HL-60 (cell line): ENCODE data around the gene KLHL33.

ENCODE experiments used
- DNase-seq, 2 experiments: peaks; one replicate each; pipeline ENCODE4 v3.0.0-alpha.2; 2010 to 2020; ENCODE audit warnings: low read depth in 1 of 2, low spot score in 1 of 2
- H3K27ac ChIP-seq: fragments of 250-450 bp; sonication (Bioruptor Pico); replicated peaks from 2 replicates; pipeline ENCODE4 v1.5.1; 2020; ENCODE audit warnings: mild to moderate bottlenecking, moderate library complexity
- H3K27me3 ChIP-seq: fragments of 250-450 bp; sonication (Bioruptor Pico); 2 replicates; pipeline ENCODE4 v1.5.1; 2021; ENCODE audit warnings: mild to moderate bottlenecking, moderate library complexity; ENCODE audit not compliant: insufficient read depth, poor library complexity, severe bottlenecking
- H3K4me3 ChIP-seq: replicated peaks from 2 replicates; pipeline ENCODE4 v1.5.1; 2011; ENCODE audit warnings: mild to moderate bottlenecking, control low read depth, low read length; ENCODE audit not compliant: insufficient read depth
- GABPA ChIP-seq: IDR thresholded peaks from 2 replicates; pipeline ENCODE4 v1.6.1; 2012; ENCODE audit warnings: low read depth
- POLR2AphosphoS5 ChIP-seq: IDR thresholded peaks from 2 replicates; pipeline ENCODE4 v1.6.1; 2012; ENCODE audit warnings: low read depth
- SPI1 ChIP-seq: IDR thresholded peaks from 2 replicates; pipeline ENCODE4 v1.6.1; 2012; ENCODE audit warnings: low read depth, mild to moderate bottlenecking, borderline replicate concordance
- TF ChIP-seq, protein P1 (sequence below): IDR thresholded peaks from one replicate; pipeline ENCODE4 v1.5.1; 2011; ENCODE audit warnings: low read length, control low read depth, inconsistent platforms; ENCODE audit not compliant: insufficient read depth
- TF ChIP-seq, protein P2 (sequence below): IDR thresholded peaks from 2 replicates; pipeline ENCODE4 v1.6.1; 2012; ENCODE audit warnings: low read depth; ENCODE audit not compliant: insufficient replicate concordance

Gene KLHL33

DNA sequence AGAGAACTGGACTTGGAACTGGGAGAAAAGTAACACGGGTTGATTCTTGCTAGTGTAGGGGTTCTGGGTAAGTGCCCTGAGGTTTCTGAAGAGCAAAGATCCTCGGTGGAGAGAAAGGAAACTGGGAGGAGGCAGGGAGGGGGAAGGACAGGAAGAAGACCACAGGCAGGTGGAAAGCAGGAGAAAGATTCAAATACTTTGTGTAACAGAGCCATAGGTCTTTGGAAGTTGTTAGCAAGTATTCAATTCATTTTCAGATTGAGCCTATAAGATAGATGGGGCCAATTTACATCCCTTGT, 34.6 kb upstream of the KLHL33 start:
- peak in 1 of 2 experiments; percentile 25 for DNase-seq
- no peaks in the 10 kb centered on the region for H3K27me3 ChIP-seq
- peak overlapping the region; percentile 98 for H3K27ac ChIP-seq
- peak overlapping the region; percentile 97 for H3K4me3 ChIP-seq
- TF ChIP-seq, protein P1, sequence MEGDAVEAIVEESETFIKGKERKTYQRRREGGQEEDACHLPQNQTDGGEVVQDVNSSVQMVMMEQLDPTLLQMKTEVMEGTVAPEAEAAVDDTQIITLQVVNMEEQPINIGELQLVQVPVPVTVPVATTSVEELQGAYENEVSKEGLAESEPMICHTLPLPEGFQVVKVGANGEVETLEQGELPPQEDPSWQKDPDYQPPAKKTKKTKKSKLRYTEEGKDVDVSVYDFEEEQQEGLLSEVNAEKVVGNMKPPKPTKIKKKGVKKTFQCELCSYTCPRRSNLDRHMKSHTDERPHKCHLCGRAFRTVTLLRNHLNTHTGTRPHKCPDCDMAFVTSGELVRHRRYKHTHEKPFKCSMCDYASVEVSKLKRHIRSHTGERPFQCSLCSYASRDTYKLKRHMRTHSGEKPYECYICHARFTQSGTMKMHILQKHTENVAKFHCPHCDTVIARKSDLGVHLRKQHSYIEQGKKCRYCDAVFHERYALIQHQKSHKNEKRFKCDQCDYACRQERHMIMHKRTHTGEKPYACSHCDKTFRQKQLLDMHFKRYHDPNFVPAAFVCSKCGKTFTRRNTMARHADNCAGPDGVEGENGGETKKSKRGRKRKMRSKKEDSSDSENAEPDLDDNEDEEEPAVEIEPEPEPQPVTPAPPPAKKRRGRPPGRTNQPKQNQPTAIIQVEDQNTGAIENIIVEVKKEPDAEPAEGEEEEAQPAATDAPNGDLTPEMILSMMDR, result no peak
- TF ChIP-seq GABPA, result no peak
- no peak for TF ChIP-seq POLR2AphosphoS5
- TF ChIP-seq, protein P2, sequence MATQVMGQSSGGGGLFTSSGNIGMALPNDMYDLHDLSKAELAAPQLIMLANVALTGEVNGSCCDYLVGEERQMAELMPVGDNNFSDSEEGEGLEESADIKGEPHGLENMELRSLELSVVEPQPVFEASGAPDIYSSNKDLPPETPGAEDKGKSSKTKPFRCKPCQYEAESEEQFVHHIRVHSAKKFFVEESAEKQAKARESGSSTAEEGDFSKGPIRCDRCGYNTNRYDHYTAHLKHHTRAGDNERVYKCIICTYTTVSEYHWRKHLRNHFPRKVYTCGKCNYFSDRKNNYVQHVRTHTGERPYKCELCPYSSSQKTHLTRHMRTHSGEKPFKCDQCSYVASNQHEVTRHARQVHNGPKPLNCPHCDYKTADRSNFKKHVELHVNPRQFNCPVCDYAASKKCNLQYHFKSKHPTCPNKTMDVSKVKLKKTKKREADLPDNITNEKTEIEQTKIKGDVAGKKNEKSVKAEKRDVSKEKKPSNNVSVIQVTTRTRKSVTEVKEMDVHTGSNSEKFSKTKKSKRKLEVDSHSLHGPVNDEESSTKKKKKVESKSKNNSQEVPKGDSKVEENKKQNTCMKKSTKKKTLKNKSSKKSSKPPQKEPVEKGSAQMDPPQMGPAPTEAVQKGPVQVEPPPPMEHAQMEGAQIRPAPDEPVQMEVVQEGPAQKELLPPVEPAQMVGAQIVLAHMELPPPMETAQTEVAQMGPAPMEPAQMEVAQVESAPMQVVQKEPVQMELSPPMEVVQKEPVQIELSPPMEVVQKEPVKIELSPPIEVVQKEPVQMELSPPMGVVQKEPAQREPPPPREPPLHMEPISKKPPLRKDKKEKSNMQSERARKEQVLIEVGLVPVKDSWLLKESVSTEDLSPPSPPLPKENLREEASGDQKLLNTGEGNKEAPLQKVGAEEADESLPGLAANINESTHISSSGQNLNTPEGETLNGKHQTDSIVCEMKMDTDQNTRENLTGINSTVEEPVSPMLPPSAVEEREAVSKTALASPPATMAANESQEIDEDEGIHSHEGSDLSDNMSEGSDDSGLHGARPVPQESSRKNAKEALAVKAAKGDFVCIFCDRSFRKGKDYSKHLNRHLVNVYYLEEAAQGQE, result no peak
- TF ChIP-seq SPI1, result no peak

DNA sequence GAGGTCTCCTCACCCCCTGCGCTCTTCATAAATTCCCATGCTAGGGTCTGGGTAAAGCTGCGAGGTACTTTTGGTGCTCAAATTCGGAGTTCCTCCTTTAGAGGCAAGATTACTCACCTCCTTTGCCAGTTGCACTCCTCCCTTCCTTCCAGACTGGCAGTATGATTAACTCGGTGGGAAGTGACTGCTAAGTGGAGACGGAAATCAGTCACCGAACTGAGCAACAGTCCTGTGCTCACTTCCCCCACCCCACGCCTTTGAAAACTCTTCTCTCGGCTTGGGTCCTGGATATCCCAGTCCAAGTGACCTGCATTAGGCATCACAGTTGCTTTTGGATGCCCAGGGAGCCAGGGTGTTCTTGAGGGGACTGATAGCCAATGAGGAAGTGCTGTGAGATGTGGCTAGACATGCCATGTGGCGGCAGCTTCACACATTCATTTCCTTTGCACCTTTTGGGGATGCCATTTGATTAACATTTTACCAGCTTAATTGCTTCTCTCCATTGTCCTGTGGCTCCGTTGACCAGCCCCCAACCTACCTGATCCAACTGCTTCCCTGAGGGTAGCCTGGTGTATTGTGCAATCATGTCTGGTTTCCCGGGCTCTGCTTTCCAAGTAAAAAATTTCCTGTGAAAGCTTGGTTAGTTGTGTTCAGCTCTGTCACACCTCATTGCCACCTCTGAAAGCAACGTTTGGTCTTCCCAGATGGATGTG, 34.1 kb upstream of the KLHL33 start:
- peak; percentile 91 for TF ChIP-seq SPI1
- TF ChIP-seq, protein P1, result no peak
- TF ChIP-seq POLR2AphosphoS5, result peak; percentile 74
- peak overlapping the region; percentile 97 for H3K4me3 ChIP-seq
- H3K27me3 ChIP-seq, result no peaks in the 10 kb centered on the region
- DNase-seq, result peak; percentile 73 to 81
- peak overlapping the region; percentile 98 for H3K27ac ChIP-seq

DNA sequence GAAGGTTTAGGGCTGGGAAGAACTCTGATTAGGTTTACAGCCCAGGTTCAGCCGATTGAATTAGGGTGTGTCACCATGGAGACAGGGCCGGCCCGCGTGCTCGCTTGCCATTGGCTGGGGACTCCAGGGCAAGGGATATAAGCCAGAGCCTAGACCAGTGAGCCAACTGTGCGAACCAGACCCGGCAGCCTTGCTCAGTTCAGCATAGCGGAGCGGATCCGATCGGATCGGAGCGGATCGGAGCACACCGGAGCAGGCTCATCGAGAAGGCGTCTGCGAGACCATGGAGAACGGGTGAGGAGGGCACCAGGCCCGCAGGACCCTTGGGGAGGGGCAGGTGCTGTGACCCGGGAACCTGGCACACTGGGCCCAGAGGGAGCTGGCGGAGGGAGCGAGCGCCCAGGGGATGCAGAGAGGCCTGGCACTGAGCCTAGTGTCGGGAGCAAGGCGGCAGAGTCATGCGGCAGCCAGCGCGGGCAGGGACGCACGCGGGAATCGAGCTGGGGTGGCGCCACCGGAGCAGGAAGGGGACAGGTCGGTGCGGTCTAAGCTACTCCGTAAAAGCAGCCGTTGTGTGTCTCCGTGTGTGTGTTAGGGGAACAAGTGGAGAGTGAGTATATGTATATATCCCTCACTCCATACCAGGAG, 33.4 kb upstream of the KLHL33 start, which contains the start of gene PNP:
Gene PNP, plus strand, starts transcription at position 165 of the 648 bp plus-strand sequence. Its CDS starts 119 bp downstream, at position 284.
- peak; percentile 94 for DNase-seq
- Histone ChIP-seq H3K27me3 (no peaks in the 10 kb centered on the region), H3K4me3 (peak within 1 kb of the TSS; percentile 97), H3K27ac (peak within 1 kb of the TSS; percentile 98)
- TF ChIP-seq GABPA (no peak), SPI1 (no peak), POLR2AphosphoS5 (peak; percentile 99)
- TF ChIP-seq, protein P2, result peak; percentile 54

DNA sequence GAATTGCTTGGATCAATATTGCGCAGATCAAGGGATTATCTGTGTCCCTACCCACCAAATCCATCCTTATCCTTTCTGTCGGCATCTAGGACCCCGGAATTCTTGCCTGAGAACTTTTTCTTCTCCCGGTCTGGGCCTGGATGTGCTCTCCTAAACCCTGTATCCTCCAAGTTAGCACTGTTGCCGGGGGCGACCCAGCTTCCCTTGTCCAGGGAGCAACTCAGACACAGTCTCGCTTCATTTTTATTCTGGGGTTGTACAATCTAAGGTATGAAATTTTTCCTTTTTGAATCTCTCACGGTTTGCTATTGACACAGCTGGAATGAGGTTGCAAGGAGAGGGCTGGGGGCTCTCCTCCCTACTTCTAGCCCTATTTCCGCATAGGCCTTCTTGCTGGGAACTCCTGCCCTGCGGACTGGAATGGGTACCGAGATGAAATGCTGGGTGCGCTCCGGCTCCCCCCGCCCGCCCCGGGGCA, 32.8 kb upstream of the KLHL33 start:
- Histone ChIP-seq H3K27ac (peak overlapping the region; percentile 98), H3K27me3 (no peaks in the 10 kb centered on the region), H3K4me3 (peak overlapping the region; percentile 97)
- DNase-seq, result peak in 1 of 2 experiments; percentile 33
- TF ChIP-seq GABPA (no peak), POLR2AphosphoS5 (no peak), SPI1 (no peak)
- TF ChIP-seq, protein P2, result no peak
- TF ChIP-seq, protein P1, result no peak
